Activated naive CD4-positive, alpha-beta T cell treated with anti-CD3 and anti-CD28 coated beads for 36 hours (primary cell): ENCODE results near the gene SPAAR. TPM values are rescaled to one million over a fixed set of nuclear protein-coding genes. Genes with fewer than 3 reads are reported as not detected.

Experiments
- CTCF ChIA-PET: fragments of 350-600 bp; sonication (Branson Sonifier 250); formaldehyde crosslinking; loops from one replicate; lab custom pipeline; 2021; ENCODE audit warnings: antibody characterized with exemption; lab: Charles Lee
- DNase-seq: peaks from one replicate; pipeline ENCODE4 v3.0.0-alpha.2; 2020
- H3K27ac Mint-ChIP-seq: one replicate; pipeline ENCODE4 v1.8.0; 2021; ENCODE audit warnings: mild to moderate bottlenecking, mixed read lengths
- H3K27me3 Mint-ChIP-seq: one replicate; pipeline ENCODE4 v1.8.0; 2021; ENCODE audit warnings: low read depth, mixed read lengths
- H3K36me3 Mint-ChIP-seq: one replicate; pipeline ENCODE4 v1.8.0; 2021; ENCODE audit warnings: low read depth, mixed read lengths
- H3K4me1 Mint-ChIP-seq: one replicate; pipeline ENCODE4 v1.8.0; 2021; ENCODE audit warnings: low read depth, mixed read lengths
- H3K4me3 Mint-ChIP-seq: one replicate; pipeline ENCODE4 v1.8.0; 2021; ENCODE audit warnings: mild to moderate bottlenecking, moderate library complexity, mixed read lengths
- H3K9me3 Mint-ChIP-seq: one replicate; pipeline ENCODE4 v1.8.0; 2021; ENCODE audit warnings: mixed read lengths
- intact Hi-C: fragments of 100-400 bp; cut with micrococcal nuclease; formaldehyde crosslinking; loops from one replicate; pipeline ENCODE4 v1.15.1; 2023
- total RNA-seq, 2 experiments: library from RNA; stranded (reverse); gene quantifications; one replicate each; pipeline ENCODE4 v1.2.3, GENCODE V29; 2021

Gene SPAAR, protein sequence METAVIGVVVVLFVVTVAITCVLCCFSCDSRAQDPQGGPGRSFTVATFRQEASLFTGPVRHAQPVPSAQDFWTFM
- not detected for total RNA-seq

GRCh38 chr9:35909274-35909673, at the start of gene SPAAR:
SPAAR (plus strand) TSS chr9:35909490; CDS start chr9:35910464, 974 bp downstream.
- no peak within 1 kb of the TSS for H3K4me3 Mint-ChIP-seq

DNA sequence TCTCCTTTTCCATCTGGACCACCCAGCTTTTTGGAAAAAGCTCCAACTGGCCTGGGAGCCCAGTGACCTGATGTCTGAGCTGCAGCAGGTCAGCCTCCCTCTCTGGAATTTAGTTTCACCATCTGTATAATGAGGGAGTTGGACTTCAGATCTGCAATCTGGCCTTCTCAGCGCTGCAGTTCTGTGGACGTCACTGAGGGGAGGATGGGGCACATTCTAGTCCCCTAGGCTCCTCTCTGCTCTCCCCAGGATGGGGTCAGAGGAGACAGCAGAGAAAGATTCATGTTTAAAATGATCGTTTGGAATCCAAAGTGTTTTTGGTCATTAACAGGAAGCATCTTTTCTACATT, 49.3 kb upstream of the SPAAR start:
- H3K27me3 Mint-ChIP-seq, result peaks cover 9% of the 10 kb centered on the region
- no peaks in the 10 kb centered on the region for H3K36me3 Mint-ChIP-seq
- no peak overlapping the region for H3K27ac Mint-ChIP-seq
- no peak for DNase-seq
- CTCF ChIA-PET, result interaction anchor here (4.6 kb wide), 1 partner anchor 34 kb away, joined by 14 read pairs; no protein-coding TSS in a partner anchor
- no peaks in the 10 kb centered on the region for H3K9me3 Mint-ChIP-seq
- H3K4me3 Mint-ChIP-seq, result no peak overlapping the region
- intact Hi-C loops, result no loop called here
- no peaks in the 10 kb centered on the region for H3K4me1 Mint-ChIP-seq

More at GRCh38 chr9:35909274-35909673, at the start of gene SPAAR:
- CTCF ChIA-PET, result interaction anchor here (2.4 kb wide), 1 partner anchor 36 kb away, joined by 10 read pairs; no protein-coding TSS in a partner anchor
- Mint-ChIP-seq H3K4me1 (peaks cover 62% of the 10 kb centered on the region), H3K27ac (no peak within 1 kb of the TSS), H3K36me3 (no peaks in the 10 kb centered on the region), H3K27me3 (no peaks in the 10 kb centered on the region), H3K9me3 (no peaks in the 10 kb centered on the region)
- intact Hi-C loops, result no loop called here
- DNase-seq, result no peak

- no peaks in the 10 kb centered on the region for H3K36me3 Mint-ChIP-seq
These were observed 48.0 kb upstream of the SPAAR start for GRCh38 chr9:35861161-35861897.

DNA sequence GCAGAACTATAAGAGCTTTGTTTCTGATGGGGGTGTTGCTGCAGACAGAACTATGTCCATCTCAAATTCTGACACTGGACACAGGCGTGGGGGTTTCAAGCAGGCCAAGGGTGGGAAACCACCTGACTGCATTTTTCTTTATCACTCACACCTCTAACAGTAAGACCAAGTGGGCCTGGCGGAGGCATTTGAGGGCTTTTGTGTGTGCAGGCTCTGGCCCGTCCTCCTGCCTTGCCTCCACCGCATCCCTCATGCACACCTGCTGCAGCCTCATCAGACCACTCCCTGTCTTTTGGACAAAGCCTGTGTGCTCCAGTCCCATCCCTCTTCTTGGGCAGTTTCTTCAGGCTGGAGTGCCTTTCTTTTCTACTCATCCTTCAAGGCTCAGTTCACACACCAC, 47.0 kb upstream of the SPAAR start:
- H3K4me3 Mint-ChIP-seq, result no peak overlapping the region
- no peak for DNase-seq
- CTCF ChIA-PET, result interaction anchor here (0.7 to 4.6 kb wide), 3 partner anchors 20 to 36 kb away, joined by 3 to 14 read pairs (median 4); no protein-coding TSS in a partner anchor
- no peak overlapping the region for H3K27ac Mint-ChIP-seq
- intact Hi-C loops, result no loop called here
- no peaks in the 10 kb centered on the region for H3K36me3 Mint-ChIP-seq
- no peaks in the 10 kb centered on the region for H3K4me1 Mint-ChIP-seq
- no peaks in the 10 kb centered on the region for H3K9me3 Mint-ChIP-seq
- peaks cover 9% of the 10 kb centered on the region for H3K27me3 Mint-ChIP-seq

More at GRCh38 chr9:35861161-35861897, 48.0 kb upstream of the SPAAR start:
- no peak for DNase-seq
- CTCF ChIA-PET, result interaction anchor here (0.7 to 4.6 kb wide), 3 partner anchors 21 to 71 kb away, joined by 3 to 14 read pairs (median 4); no protein-coding TSS in a partner anchor
- Mint-ChIP-seq H3K27me3 (peaks cover 9% of the 10 kb centered on the region), H3K4me3 (no peak overlapping the region), H3K27ac (no peak overlapping the region), H3K4me1 (no peaks in the 10 kb centered on the region), H3K9me3 (no peaks in the 10 kb centered on the region)
- intact Hi-C loops, result no loop called here

GRCh38 chr9:35863583-35863982, 45.7 kb upstream of the SPAAR start:
- intact Hi-C loops, result no loop called here
- Mint-ChIP-seq H3K4me3 (no peak overlapping the region), H3K27ac (no peak overlapping the region), H3K36me3 (no peaks in the 10 kb centered on the region), H3K4me1 (no peaks in the 10 kb centered on the region), H3K27me3 (peaks cover 9% of the 10 kb centered on the region), H3K9me3 (no peaks in the 10 kb centered on the region)
- CTCF ChIA-PET, result interaction anchor here (1.6 kb wide), 1 partner anchor 145 kb away, joined by 3 read pairs; no protein-coding TSS in a partner anchor
- no peak for DNase-seq

DNA sequence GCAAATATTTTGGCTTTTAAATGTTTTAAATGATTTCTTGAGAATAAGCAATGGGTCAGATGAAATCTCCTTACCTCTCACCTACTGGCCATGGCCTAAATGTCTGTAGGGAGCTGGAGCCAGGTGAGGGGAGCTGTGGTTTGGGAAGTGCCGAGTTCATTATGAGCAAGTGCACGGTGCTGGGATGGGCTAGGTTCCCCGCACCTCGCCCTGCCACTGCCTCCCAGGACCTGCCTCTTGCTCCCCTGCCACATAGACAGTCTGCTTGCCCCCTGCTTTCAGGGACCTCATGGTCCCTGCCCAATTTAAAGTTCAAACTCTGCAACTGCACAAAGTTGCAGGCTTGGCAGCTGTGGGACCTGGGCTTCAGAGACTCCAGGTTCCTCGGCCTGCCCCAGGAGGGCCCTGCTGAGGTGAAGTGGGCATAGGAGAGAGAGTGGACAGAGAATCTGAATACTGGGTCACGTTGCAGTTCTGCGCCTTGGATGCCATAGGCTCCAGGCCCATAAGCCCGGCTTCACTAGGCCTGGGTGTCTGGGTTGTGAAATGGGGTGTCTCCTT, 44.5 kb upstream of the SPAAR start:
- Mint-ChIP-seq H3K9me3 (no peaks in the 10 kb centered on the region), H3K4me1 (no peaks in the 10 kb centered on the region), H3K27ac (no peak overlapping the region), H3K36me3 (no peaks in the 10 kb centered on the region), H3K4me3 (no peak overlapping the region), H3K27me3 (peaks cover 9% of the 10 kb centered on the region)
- DNase-seq, result no peak
- intact Hi-C loops, result no loop called here
- CTCF ChIA-PET, result interaction anchor here (0.6 to 1.2 kb wide), 4 partner anchors 17 to 310 kb away, joined by 3 read pairs; no protein-coding TSS in a partner anchor

GRCh38 chr9:35867538-35867937, 41.8 kb upstream of the SPAAR start:
- intact Hi-C loops, result no loop called here
- H3K27ac Mint-ChIP-seq, result no peak overlapping the region
- CTCF ChIA-PET, result interaction anchor here (1.5 kb wide), 1 partner anchor 156 kb away, joined by 4 read pairs; no protein-coding TSS in a partner anchor
- H3K36me3 Mint-ChIP-seq, result no peaks in the 10 kb centered on the region
- no peak overlapping the region for H3K4me3 Mint-ChIP-seq
- H3K9me3 Mint-ChIP-seq, result no peaks in the 10 kb centered on the region
- peaks cover 5% of the 10 kb centered on the region for H3K27me3 Mint-ChIP-seq
- no peaks in the 10 kb centered on the region for H3K4me1 Mint-ChIP-seq
- DNase-seq, result no peak

DNA sequence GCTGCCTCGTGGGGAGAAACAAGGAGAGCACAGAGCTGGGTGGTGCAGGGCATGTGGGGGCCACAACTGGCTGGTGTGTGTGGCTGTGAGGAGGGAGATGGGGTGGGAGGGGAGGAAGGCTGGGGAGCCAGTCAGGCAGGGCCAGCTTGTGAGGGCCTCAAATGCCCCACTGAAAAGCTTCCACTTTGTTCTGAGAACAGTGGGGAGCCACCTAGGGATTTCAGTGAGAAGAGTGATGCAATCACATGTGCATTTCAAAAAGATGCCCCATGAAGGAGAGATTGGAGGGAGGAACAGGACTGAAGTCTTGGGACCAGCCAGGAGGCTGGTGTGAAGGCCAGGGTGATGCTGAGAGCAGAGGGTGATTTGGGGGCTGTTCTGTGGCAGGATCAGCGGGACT, 40.4 kb upstream of the SPAAR start:
- Mint-ChIP-seq H3K4me3 (no peak overlapping the region), H3K4me1 (no peaks in the 10 kb centered on the region), H3K27ac (no peak overlapping the region), H3K27me3 (no peaks in the 10 kb centered on the region), H3K9me3 (no peaks in the 10 kb centered on the region), H3K36me3 (no peaks in the 10 kb centered on the region)
- CTCF ChIA-PET, result interaction anchor here (1.5 kb wide), 1 partner anchor 154 kb away, joined by 4 read pairs; no protein-coding TSS in a partner anchor
- DNase-seq, result no peak
- intact Hi-C loops, result no loop called here

DNA sequence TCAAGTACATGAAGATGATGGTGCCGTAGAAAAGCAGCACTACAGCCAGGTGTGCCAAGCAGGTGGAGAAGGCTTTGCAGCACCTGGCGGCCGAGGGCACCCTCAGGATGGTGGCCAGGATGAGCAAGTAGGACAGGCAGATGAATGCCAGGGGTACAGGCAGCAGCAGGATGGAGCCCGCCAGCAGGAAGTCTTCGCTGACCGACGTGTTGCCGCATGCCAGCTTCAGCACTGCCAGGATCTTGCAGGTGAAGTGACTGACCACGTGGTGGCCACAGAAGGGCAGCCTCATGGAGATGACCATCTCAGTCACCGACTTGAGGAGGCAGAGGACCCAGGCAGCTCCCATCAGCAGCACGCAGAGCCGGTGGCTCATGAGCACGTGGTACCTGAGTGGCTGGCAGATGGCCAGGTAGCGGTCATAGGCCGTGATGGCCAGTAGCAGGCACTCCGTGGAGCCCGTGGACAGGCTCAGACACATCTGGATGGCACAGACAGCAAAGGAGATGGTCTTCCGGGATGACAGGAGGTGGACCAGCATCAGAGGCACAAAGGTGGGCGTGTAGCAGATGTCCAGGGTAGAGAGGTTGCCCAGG, 39.6 kb upstream of the SPAAR start:
- intact Hi-C loops, result no loop called here
- no peaks in the 10 kb centered on the region for H3K9me3 Mint-ChIP-seq
- no peak for DNase-seq
- CTCF ChIA-PET, result no interaction called here
- no peaks in the 10 kb centered on the region for H3K36me3 Mint-ChIP-seq
- H3K4me1 Mint-ChIP-seq, result no peaks in the 10 kb centered on the region
- no peaks in the 10 kb centered on the region for H3K27me3 Mint-ChIP-seq
- no peak overlapping the region for H3K27ac Mint-ChIP-seq
- H3K4me3 Mint-ChIP-seq, result no peak overlapping the region

- DNase-seq, result no peak
- intact Hi-C loops, result no loop called here
- Mint-ChIP-seq H3K4me3 (no peak within 1 kb of the TSS), H3K9me3 (no peaks in the 10 kb centered on the region), H3K4me1 (no peaks in the 10 kb centered on the region), H3K27ac (no peak within 1 kb of the TSS), H3K27me3 (no peaks in the 10 kb centered on the region), H3K36me3 (no peaks in the 10 kb centered on the region)
- CTCF ChIA-PET, result interaction anchor here (1.0 kb wide), 2 partner anchors 12 to 153 kb away, joined by 3 to 6 read pairs; no protein-coding TSS in a partner anchor
These were observed 38.9 kb upstream of the SPAAR start, which contains the start of gene OR13J1 for GRCh38 chr9:35870351-35870923. OR13J1 (minus strand) TSS chr9:35870401; CDS start chr9:35870401, 0 bp downstream.

GRCh38 chr9:35871545-35871944, 37.7 kb upstream of the SPAAR start:
- Mint-ChIP-seq H3K27ac (no peak overlapping the region), H3K27me3 (no peaks in the 10 kb centered on the region), H3K9me3 (no peaks in the 10 kb centered on the region), H3K4me1 (no peaks in the 10 kb centered on the region), H3K4me3 (no peak overlapping the region), H3K36me3 (no peaks in the 10 kb centered on the region)
- CTCF ChIA-PET, result interaction anchor here (0.6 to 1.0 kb wide), 2 partner anchors 152 to 1169 kb away, joined by 3 read pairs; no protein-coding TSS in a partner anchor
- intact Hi-C loops, result no loop called here
- DNase-seq, result no peak

DNA sequence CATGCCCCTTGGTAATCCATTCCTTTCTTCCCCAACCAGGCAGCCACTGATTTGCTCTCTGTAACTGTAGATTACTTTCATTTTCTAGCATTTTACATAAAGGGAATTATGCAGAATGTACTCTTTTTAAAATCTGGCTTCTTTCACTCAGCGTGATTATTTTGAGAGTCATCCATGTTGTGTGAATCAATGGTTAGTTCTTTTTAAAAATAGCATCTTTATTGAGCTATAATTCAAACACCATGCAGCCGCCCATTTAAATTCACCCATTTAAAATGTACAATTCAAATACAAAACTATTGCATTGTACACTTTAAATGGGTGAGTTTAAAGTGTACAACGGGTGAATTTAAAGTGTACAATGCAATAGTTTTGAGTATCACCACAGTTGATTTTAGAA, 36.8 kb upstream of the SPAAR start:
- H3K27me3 Mint-ChIP-seq, result no peaks in the 10 kb centered on the region
- H3K36me3 Mint-ChIP-seq, result no peaks in the 10 kb centered on the region
- no peak overlapping the region for H3K27ac Mint-ChIP-seq
- no peaks in the 10 kb centered on the region for H3K4me1 Mint-ChIP-seq
- peaks cover 3% of the 10 kb centered on the region for H3K9me3 Mint-ChIP-seq
- intact Hi-C loops, result no loop called here
- CTCF ChIA-PET, result interaction anchor here (1.0 kb wide), 1 partner anchor 10 kb away, joined by 5 read pairs; no protein-coding TSS in a partner anchor
- DNase-seq, result no peak
- no peak overlapping the region for H3K4me3 Mint-ChIP-seq
